GM19468 (cell line): ENCODE measurements around the gene TMEM97.
A peak's percentile ranks its signal among the peaks of the same experiment; 100 is the strongest.
"Not testable (repeated sequence)": the region's sequence is repeated elsewhere in the genome, so short reads cannot be mapped to it uniquely, and the experiment has no call there.

Experiments
- ATAC-seq: cut with Tn5 transposase; IDR thresholded peaks from one replicate; pipeline ENCODE4 v1.9.1; 2021; ENCODE audit warnings: mild to moderate bottlenecking, moderate library complexity, moderate number of reproducible peaks; ENCODE audit not compliant: unreplicated experiment; ENCODE audit errors: extremely low read depth

Gene TMEM97

GRCh38 chr17:28335201-28335958 is 16.4 kb downstream of the TMEM97 start, which contains the start of the genes IFT20 and TNFAIP1:
TSS of gene IFT20 (minus strand) at chr17:28335472. CDS start at chr17:28331985, 3,487 bp downstream.
TSS of gene TNFAIP1 (plus strand) at chr17:28335761. CDS start at chr17:28339522, 3,761 bp downstream.
- ATAC-seq, result peak; percentile 95

DNA sequence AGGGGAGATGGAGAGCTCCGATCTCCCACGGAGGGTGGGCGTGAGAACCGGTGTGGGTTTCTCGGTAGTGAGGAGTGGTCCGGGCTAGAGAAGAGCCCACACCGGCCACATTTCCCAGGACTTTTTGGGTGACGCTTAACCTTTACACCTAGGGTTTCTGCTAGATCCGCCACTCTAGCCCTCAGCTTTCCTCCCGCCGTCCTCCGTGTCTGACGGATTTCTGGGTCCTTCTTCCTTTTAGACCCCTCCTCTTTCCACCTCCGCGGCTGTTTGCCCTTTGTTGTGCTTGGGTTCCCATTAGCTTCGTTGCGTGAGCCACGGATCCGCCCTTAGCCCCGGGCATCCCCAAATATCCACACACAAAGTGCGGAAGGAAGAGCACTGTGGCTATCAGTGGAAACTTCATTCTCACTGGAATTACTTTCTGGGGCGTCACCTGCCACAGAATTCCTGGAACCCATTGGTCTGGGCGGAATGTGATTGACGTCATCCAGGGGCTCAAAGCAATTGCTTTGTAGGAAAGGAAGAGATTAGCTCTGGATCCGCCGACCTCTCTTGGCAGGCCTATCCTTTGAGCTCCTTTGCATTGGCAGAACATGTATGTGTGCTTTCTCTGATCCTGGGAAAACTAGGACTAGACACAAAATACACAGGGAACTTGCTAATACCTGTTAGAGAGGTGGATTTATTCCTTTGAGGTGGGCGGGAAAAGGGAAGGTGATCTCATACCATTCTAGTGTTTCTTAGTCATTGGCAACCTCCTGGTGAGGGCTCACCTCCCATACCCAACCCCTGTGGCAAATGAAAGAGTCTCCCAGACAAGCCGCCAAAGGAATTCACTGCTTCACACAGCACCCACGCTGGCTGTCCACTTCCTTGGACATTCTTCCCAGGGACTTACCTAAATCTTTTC is 17.2 kb downstream of the TMEM97 start:
- ATAC-seq, result no peak

DNA sequence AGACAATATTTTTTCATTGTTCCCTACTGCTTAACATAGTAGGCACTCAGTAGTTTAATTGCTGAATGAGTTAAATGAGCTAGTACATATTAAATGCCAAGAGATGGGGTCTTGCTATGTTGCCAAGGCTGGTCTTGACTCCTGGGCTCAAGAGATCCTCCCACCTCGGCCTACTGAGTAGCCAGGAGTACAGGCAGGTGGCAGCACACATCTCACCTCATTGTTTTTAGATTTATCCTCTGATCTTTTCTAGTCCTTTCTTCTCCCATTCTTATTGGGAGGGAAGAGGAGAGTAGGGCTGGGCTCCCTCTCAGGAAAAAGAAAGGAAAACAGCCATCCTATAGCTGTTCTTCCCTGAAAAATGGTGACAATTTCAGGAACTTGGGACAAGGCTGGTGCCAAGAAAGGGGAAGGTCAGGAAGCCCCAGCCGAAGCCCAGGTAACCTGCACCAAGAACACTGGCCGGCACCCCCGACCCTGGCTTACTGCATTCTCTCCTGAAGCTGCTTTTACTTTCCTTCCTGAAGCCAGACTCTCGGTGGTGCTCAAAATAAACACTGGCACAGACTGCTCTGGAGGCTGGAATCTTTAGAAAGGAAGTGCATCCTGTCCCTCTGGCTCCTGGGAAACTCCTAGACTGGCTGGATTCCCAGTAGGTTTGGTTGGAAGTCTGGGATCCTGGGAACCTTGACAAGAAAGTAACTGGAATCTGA is 19.2 kb downstream of the TMEM97 start:
- ATAC-seq, result no peak

DNA sequence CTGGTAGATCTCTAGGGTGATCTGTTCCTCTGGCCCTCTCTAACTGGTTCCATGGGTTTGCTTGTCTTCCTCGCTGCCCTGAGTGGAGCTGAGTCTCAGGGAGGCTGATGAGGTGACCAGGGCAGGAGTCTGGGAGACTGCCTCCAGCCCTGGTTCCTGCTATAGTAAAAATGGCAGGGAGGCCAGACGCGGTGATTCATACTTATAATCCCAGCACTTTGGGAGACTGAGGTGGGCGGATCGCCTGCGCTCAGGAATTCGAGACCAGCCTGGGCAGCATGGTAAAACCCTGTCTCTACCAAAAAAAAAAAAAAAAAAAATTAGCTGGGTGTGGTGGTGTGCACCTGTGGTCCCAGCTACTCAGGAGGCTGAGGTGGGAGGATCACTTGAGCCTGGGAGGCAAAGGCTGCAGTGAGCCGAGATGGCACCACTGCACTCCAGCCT is 19.8 kb downstream of the TMEM97 start:
- ATAC-seq, result not testable (repeated sequence)

GRCh38 chr17:28339431-28339830 is 20.4 kb downstream of the TMEM97 start:
- ATAC-seq, result no peak

DNA sequence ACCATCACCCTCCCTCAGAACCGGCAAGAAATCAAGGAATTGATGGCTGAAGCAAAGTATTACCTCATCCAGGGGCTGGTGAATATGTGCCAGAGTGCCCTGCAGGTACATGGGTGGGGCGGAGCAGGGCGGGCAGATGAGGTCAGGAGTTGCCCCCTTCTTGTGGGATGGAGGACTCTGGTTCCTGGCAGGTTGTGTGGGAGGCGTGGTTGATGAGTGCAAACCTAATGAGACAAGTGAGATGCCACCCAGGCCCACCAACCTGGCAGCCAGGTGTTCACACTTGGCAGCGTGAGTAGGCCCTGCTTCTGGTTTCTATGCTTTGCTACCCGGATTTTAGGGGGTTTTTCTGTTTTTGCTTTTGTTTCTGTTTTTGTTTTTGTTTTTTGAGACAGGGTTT is 21.4 kb downstream of the TMEM97 start:
- ATAC-seq, result no peak

- no peak for ATAC-seq
Observed at GRCh38 chr17:28341516-28341915, 22.5 kb downstream of the TMEM97 start.

GRCh38 chr17:28342313-28342712 is 23.3 kb downstream of the TMEM97 start:
- ATAC-seq, result no peak

DNA sequence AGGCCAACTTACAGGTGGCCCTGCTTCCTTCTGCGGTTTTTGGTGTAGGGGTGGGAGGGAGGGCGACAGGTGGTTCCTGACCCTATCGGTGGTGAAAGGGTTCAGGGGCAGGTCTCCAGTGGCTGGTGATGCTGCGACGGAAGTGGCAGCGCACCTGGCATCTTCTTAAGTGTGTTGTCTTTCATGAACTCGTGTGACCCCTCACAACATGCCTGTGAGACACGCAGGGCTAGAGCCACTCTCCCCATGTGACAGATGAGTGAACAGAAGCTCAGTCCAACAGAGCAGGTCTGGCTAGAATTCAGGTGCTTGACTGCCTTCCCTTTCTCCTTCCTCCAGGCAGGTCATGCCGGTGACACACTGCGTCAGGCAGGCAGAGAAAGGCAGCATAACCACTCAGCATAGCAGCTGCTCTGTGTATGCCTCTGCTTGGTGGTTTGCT is 24.5 kb downstream of the TMEM97 start:
- no peak for ATAC-seq

DNA sequence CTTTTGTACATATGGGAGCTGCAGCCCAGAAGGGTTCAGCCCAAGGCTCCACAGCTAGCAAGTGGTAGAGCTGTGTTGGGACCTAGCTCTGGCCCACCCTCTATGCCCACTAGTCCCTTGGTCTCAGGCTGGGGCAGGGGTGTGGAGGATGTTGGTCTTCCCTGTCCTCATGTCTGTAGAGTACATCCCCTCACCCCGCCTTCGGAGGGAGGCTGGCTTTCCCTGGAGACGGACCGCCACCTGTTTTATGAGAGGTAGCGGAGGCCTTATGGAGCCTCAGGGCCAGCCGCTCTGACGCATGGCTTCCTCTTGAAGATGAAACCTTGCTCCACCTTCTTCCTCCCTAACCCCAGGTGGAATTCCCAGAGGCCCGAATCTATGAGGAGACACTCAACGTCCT is 25.0 kb downstream of the TMEM97 start:
- no peak for ATAC-seq

DNA sequence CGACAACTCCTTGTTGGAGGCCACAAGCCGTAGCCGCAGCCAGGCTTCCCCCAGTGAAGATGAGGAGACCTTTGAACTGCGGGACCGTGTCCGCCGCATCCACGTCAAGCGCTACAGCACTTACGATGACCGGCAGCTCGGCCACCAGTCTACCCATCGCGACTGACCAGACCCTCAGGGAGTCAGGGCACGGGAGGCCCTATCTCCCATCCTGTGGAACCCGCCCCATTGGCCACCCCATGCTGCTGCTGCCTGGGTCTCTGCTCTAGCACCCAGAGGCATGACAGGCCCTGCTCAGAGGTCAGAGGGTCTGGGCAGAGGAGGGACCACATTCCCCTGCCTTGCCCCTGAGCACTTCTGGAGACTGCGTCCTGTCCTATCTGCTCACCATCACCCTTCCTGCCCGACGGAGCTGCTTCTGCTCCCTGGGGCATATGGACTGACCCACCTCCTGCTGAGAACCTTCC is 25.5 kb downstream of the TMEM97 start:
- ATAC-seq, result no peak

DNA sequence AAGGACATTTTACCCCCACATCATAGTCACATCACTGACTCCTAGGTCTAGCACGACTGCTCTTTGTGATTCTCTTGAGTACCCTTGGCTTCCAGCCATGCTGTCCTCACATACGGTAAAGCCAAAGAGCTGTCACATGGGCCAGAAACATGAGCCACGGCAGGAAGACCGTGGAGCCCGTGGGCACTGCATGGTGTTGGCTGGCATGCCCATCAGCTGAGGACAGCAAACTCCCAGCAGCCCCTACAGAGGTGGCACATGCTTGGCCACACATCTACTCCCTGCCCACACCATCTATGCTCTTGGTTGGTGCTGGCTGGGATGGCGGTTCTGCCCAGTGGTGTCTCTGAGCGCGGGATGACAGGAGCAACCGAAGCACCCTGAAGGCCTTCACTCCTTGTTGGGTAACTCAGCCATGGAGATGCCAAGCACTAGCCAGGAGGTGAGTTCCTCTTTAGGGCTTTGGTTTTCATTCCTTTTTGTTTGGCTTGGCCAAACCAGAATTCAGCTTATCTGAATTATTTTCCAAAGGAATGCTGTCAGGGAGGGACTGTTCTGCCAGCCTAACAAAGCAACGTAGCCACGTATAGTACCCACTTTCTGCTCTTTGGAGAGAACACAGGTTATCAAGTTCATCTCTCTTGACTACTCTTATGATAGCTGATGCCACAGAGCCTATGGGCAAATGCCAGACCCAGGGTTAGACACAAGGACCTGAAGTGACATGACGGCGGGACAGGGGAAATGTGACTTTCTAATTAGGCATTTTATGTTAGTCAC is 26.6 kb downstream of the TMEM97 start:
- ATAC-seq, result no peak

DNA sequence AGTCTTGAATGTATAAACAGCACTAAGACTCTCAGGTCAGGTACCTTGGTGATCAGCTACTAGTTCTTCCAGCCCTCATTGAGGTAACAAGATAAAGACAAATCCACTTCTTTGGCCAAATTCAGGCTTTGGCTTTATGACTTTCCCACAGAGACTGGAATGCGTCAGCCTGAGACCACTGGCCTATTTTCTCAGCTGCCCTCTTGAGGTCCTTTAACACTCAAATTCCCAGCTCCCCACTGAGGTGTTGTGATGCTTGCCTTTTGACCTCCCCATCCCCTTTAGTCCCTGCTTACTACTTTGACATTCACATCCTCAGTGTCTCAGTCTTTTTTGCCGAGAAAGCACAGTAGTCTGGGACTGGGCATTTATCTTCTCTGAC is 27.2 kb downstream of the TMEM97 start:
- no peak for ATAC-seq

- ATAC-seq, result no peak
Observed at GRCh38 chr17:28346746-28347246, 27.8 kb downstream of the TMEM97 start.

- no peak for ATAC-seq
Observed at GRCh38 chr17:28347261-28347891, 28.4 kb downstream of the TMEM97 start.

GRCh38 chr17:28348979-28349378 is 30.0 kb downstream of the TMEM97 start:
- no peak for ATAC-seq

- no peak for ATAC-seq
Observed at GRCh38 chr17:28350271-28350670, 31.3 kb downstream of the TMEM97 start.

DNA sequence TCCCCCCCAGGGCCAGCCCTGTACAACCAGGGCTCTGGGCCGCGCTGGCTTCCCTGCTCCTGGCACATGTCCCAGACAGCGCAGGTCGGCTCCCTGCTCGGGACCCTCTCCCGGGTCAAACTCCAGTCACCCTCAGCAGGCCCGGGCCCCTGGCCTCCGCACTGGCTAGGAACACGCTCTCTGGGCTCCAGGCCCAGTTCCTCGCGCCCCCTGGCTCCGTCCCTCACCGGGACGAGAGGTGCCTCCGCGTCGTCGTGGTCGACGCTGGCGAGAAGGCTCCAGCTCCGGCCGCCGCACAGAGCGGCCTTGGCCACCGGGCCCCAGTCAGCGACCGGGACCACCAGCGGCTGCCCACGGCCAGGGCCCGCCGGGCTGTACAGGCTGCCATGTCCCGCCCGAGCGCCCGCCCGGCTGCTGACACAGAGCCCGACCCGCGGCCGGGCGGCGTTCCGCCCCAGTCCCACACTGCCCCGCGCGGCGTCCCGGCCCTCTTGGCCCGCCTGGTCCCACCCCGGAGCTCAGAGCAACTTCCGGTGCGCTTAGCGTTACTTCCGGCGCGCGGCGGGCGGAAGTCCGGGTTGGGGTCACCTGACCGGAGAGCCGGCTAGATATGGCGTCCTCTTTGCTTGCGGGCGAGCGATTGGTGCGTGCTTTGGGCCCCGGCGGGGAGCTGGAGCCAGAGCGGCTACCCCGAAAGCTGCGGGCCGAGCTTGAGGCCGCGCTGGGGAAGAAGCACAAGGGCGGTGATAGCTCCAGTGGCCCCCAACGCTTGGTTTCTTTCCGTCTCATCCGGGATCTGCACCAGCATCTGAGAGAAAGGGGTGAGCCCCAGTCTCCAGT is 38.3 kb downstream of the TMEM97 start, which contains the start of gene POLDIP2:
Gene POLDIP2, minus strand, starts transcription at position 467 of the 840 bp plus-strand sequence. Its CDS starts 79 bp downstream, at position 388.
- ATAC-seq, result peak; percentile 88
